CD4-positive, alpha-beta T cell treated with Interleukin-1 beta for 1 hour (primary cell): ENCODE measurements around the gene C4orf17.

Experiments used
- DNase-seq, 2 donors: peaks; one replicate each; pipeline ENCODE4 v3.0.0-alpha.2; 2020 to 2022

Gene C4orf17

GRCh38 chr4:99537674-99538073 is 26.9 kb downstream of the C4orf17 start:
- no peak for DNase-seq

- DNase-seq: no peak
Observed at GRCh38 chr4:99540277-99540939, 29.6 kb downstream of the C4orf17 start.

GRCh38 chr4:99552872-99553271 is 42.1 kb downstream of the C4orf17 start:
- DNase-seq: no peak

GRCh38 chr4:99563310-99564186 is 52.7 kb downstream of the C4orf17 start, which contains the start of gene TRMT10A:
Gene TRMT10A (minus strand): TSS chr4:99564039. CDS start chr4:99559338, 4,701 bp downstream.
- DNase-seq: peak; percentile 94 to 95

GRCh38 chr4:99564921-99565320 is 54.1 kb downstream of the C4orf17 start:
- no peak for DNase-seq

GRCh38 chr4:99571883-99572282 is 61.1 kb downstream of the C4orf17 start:
- no peak for DNase-seq

GRCh38 chr4:99572527-99573240 is 61.9 kb downstream of the C4orf17 start:
- DNase-seq: no peak

GRCh38 chr4:99573735-99574368 is 63.0 kb downstream of the C4orf17 start:
- DNase-seq: no peak

- DNase-seq: no peak
Observed at GRCh38 chr4:99574530-99575324, 63.9 kb downstream of the C4orf17 start, which contains the start of gene MTTP. Gene MTTP (plus strand): TSS chr4:99574824. CDS start chr4:99574910, 86 bp downstream.

GRCh38 chr4:99578714-99579113 is 67.9 kb downstream of the C4orf17 start:
- no peak for DNase-seq

GRCh38 chr4:99585516-99585915 is 74.7 kb downstream of the C4orf17 start:
- no peak for DNase-seq

GRCh38 chr4:99586322-99586721 is 75.5 kb downstream of the C4orf17 start:
- DNase-seq: no peak

GRCh38 chr4:99586797-99587196 is 76.0 kb downstream of the C4orf17 start:
- DNase-seq: no peak

- no peak for DNase-seq
Observed at GRCh38 chr4:99587309-99587708, 76.5 kb downstream of the C4orf17 start.

GRCh38 chr4:99587803-99588202 is 77.0 kb downstream of the C4orf17 start:
- DNase-seq: no peak

- no peak for DNase-seq
Observed at GRCh38 chr4:99591757-99592156, 80.9 kb downstream of the C4orf17 start.
